ENCODE results near the gene IRF6.

The IRF6 gene

GRCh38 chr1:209838537-209838936, 32.6 kb upstream of the IRF6 start:
- Histone ChIP-seq H3K9ac (ENCODE audit: low read length) (no peak overlapping the region), H3K27me3 (ENCODE audit: control insufficient read depth in 1 of 2, insufficient read depth in 2 of 2, low read length in 2 of 2) (no peaks in the 10 kb centered on the region), H3K4me1 (ENCODE audit: insufficient read depth, low read length) (no peaks in the 10 kb centered on the region), H3K9me3 (ENCODE audit: low read length) (no peaks in the 10 kb centered on the region), H3K27ac (ENCODE audit: low read depth, low read length) (no peak overlapping the region), H3K36me3 (ENCODE audit: insufficient read depth, low read length) (peaks cover 86% of the 10 kb centered on the region), H3K4me3 (ENCODE audit: low read depth in 1 of 2, low read length in 2 of 2) (no peak overlapping the region)

DNA sequence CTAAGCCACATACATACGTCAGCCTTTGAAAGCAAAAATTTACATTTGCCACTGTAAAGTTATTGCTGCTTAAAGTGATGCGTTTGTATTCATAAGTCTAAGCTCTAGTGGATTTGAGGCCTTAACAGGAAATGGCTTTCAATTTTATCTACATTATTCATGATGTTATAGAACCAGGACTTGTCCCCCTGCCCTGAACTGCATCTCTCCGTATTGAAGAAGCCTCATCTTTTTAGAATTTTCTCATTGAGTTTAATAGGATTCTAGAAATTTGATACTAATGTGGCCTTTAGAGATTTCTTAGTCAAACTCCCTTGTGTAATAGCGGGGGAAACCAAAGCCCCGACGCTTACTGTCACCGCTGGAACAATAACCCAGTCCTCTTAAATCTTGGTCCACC, 31.7 kb upstream of the IRF6 start:
- H3K4me1 ChIP-seq (ENCODE audit: insufficient read depth, low read length) = no peaks in the 10 kb centered on the region
- no peaks in the 10 kb centered on the region for H3K9me3 ChIP-seq (ENCODE audit: low read length)
- H3K27me3 ChIP-seq (ENCODE audit: control insufficient read depth in 1 of 2, insufficient read depth in 2 of 2, low read length in 2 of 2) = no peaks in the 10 kb centered on the region
- no peak overlapping the region for H3K9ac ChIP-seq (ENCODE audit: low read length)
- no peak overlapping the region for H3K4me3 ChIP-seq (ENCODE audit: low read depth in 1 of 2, low read length in 2 of 2)
- H3K27ac ChIP-seq (ENCODE audit: low read depth, low read length) = no peak overlapping the region
- H3K36me3 ChIP-seq (ENCODE audit: insufficient read depth, low read length) = peaks cover 86% of the 10 kb centered on the region

GRCh38 chr1:209835782-209836298, 29.9 kb upstream of the IRF6 start:
- no peaks in the 10 kb centered on the region for H3K27me3 ChIP-seq (ENCODE audit: control insufficient read depth in 1 of 2, insufficient read depth in 2 of 2, low read length in 2 of 2)
- no peak overlapping the region for H3K9ac ChIP-seq (ENCODE audit: low read length)
- H3K4me1 ChIP-seq (ENCODE audit: insufficient read depth, low read length) = no peaks in the 10 kb centered on the region
- no peak overlapping the region for H3K4me3 ChIP-seq (ENCODE audit: low read depth in 1 of 2, low read length in 2 of 2)
- H3K27ac ChIP-seq (ENCODE audit: low read depth, low read length) = no peak overlapping the region
- H3K36me3 ChIP-seq (ENCODE audit: insufficient read depth, low read length) = peaks cover 80% of the 10 kb centered on the region
- H3K9me3 ChIP-seq (ENCODE audit: low read length) = no peaks in the 10 kb centered on the region

DNA sequence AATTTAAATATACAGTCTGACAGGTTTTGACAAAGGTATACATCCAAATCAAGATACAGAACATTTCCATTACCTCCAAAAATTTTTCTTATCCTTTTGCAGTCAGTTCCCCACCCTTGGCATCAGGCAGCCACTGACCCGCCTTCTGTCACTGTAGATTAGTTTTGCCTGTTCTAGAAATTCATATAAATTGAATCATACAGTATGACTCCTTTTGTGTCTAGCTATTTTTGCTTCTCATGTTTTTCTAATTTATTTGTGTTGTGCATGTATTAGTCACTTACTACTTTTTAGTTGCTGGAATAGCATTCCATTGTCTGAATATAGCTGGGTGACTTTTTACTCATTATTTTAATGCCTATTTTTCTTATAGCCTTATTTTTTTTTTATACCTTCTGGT, 25.7 kb upstream of the IRF6 start:
- no peak overlapping the region for H3K9ac ChIP-seq (ENCODE audit: low read length)
- H3K27ac ChIP-seq (ENCODE audit: low read depth, low read length) = no peak overlapping the region
- peaks cover 45% of the 10 kb centered on the region for H3K36me3 ChIP-seq (ENCODE audit: insufficient read depth, low read length)

GRCh38 chr1:209830722-209831121, 24.8 kb upstream of the IRF6 start:
- H3K4me1 ChIP-seq (ENCODE audit: insufficient read depth, low read length) = peaks cover 9% of the 10 kb centered on the region
- H3K27ac ChIP-seq (ENCODE audit: low read depth, low read length) = no peak overlapping the region
- H3K9ac ChIP-seq (ENCODE audit: low read length) = no peak overlapping the region
- no peaks in the 10 kb centered on the region for H3K9me3 ChIP-seq (ENCODE audit: low read length)
- peaks cover 41% of the 10 kb centered on the region for H3K36me3 ChIP-seq (ENCODE audit: insufficient read depth, low read length)
- no peak overlapping the region for H3K4me3 ChIP-seq (ENCODE audit: low read depth in 1 of 2, low read length in 2 of 2)
- no peaks in the 10 kb centered on the region for H3K27me3 ChIP-seq (ENCODE audit: control insufficient read depth in 1 of 2, insufficient read depth in 2 of 2, low read length in 2 of 2)

More for the DNA sequence above, 25.7 kb upstream of the IRF6 start:
- Histone ChIP-seq H3K9me3 (ENCODE audit: low read length) (no peaks in the 10 kb centered on the region), H3K4me3 (ENCODE audit: low read depth in 1 of 2, low read length in 2 of 2) (no peak overlapping the region), H3K27me3 (ENCODE audit: control insufficient read depth in 1 of 2, insufficient read depth in 2 of 2, low read length in 2 of 2) (no peaks in the 10 kb centered on the region), H3K4me1 (ENCODE audit: insufficient read depth, low read length) (peaks cover 9% of the 10 kb centered on the region)

DNA sequence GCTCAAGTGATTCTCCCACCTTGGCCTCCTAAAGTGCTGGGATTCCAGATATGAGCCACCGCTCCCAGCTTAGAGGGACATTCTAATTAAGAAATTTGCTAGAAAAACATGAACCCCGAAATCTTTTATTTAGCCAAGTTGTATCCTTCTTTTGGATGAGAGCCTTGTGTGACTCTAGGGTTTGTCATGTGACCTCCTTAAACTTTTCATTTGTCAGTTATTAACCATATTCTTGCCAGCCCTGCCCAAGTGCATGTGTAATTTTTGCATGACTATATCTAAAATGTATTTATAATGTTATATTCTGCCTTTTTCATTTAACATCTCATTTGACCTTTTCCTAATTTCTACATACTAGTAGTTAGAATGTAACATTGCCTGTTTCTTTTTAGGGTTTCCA, 23.8 kb upstream of the IRF6 start:
- no peak overlapping the region for H3K9ac ChIP-seq (ENCODE audit: low read length)
- no peaks in the 10 kb centered on the region for H3K27me3 ChIP-seq (ENCODE audit: control insufficient read depth in 1 of 2, insufficient read depth in 2 of 2, low read length in 2 of 2)
- no peaks in the 10 kb centered on the region for H3K9me3 ChIP-seq (ENCODE audit: low read length)
- no peak overlapping the region for H3K27ac ChIP-seq (ENCODE audit: low read depth, low read length)
- H3K36me3 ChIP-seq (ENCODE audit: insufficient read depth, low read length) = peaks cover 32% of the 10 kb centered on the region
- H3K4me3 ChIP-seq (ENCODE audit: low read depth in 1 of 2, low read length in 2 of 2) = no peak overlapping the region
- H3K4me1 ChIP-seq (ENCODE audit: insufficient read depth, low read length) = peaks cover 9% of the 10 kb centered on the region

GRCh38 chr1:209827384-209828262, 21.7 kb upstream of the IRF6 start, which contains the start of gene UTP25:
Gene UTP25, plus strand, starts transcription at chr1:209827972. Its CDS starts 92 bp downstream, at chr1:209828064.
- Histone ChIP-seq H3K4me3 (ENCODE audit: low read depth in 1 of 2, low read length in 2 of 2) (peak within 1 kb of the TSS; percentile 79 to 89), H3K9me3 (ENCODE audit: low read length) (no peaks in the 10 kb centered on the region), H3K36me3 (ENCODE audit: insufficient read depth, low read length) (peaks cover 11% of the 10 kb centered on the region), H3K4me1 (ENCODE audit: insufficient read depth, low read length) (peaks cover 9% of the 10 kb centered on the region), H3K27ac (ENCODE audit: low read depth, low read length) (peak within 1 kb of the TSS; percentile 89), H3K9ac (ENCODE audit: low read length) (no peak within 1 kb of the TSS), H3K27me3 (ENCODE audit: control insufficient read depth in 1 of 2, insufficient read depth in 2 of 2, low read length in 2 of 2) (no peaks in the 10 kb centered on the region)

DNA sequence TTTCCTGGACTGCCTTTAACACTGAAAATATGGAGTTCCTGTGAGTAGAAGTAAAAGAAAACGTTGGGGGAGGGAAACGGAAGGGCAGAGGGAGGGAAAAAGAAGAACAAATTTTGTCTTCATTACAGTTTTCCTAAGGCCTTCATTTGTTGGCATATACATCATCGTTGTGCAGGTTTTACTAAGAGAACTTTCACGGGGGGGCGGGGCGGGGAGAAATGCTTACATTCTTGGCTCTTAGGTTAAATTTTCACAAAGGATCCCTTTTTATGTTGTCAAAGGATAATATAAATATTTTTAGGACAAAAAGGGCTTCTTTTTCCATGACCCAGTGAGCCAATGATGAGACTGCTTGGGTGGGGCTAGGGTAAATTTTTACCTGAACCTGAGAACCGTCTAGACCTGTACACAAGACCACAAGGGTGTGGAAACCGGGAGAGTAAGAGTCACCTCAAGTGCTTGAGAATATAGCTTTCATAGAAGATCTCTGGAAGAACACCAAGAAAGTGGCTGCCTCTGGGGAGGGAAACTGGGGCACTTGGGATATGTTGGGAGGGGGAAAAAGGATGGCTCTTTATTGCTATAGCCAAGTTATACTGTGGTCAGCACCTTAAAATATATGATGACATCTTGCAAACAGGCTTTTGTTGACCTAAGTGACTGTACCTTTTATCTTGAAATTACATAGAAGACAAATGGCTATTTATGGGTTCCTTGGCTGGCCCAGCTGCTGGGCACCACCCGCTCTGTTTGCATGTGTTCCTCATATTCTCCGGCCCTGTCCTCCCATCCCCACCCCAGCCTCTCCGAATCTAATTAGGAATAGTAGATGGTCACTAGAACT, 19.9 kb upstream of the IRF6 start:
- no peak overlapping the region for H3K9ac ChIP-seq (ENCODE audit: low read length)
- peaks cover 2% of the 10 kb centered on the region for H3K36me3 ChIP-seq (ENCODE audit: insufficient read depth, low read length)
- H3K27me3 ChIP-seq (ENCODE audit: control insufficient read depth in 1 of 2, insufficient read depth in 2 of 2, low read length in 2 of 2) = no peaks in the 10 kb centered on the region
- H3K4me1 ChIP-seq (ENCODE audit: insufficient read depth, low read length) = peaks cover 9% of the 10 kb centered on the region
- no peak overlapping the region for H3K27ac ChIP-seq (ENCODE audit: low read depth, low read length)
- H3K4me3 ChIP-seq (ENCODE audit: low read depth in 1 of 2, low read length in 2 of 2) = no peak overlapping the region
- H3K9me3 ChIP-seq (ENCODE audit: low read length) = no peaks in the 10 kb centered on the region

DNA sequence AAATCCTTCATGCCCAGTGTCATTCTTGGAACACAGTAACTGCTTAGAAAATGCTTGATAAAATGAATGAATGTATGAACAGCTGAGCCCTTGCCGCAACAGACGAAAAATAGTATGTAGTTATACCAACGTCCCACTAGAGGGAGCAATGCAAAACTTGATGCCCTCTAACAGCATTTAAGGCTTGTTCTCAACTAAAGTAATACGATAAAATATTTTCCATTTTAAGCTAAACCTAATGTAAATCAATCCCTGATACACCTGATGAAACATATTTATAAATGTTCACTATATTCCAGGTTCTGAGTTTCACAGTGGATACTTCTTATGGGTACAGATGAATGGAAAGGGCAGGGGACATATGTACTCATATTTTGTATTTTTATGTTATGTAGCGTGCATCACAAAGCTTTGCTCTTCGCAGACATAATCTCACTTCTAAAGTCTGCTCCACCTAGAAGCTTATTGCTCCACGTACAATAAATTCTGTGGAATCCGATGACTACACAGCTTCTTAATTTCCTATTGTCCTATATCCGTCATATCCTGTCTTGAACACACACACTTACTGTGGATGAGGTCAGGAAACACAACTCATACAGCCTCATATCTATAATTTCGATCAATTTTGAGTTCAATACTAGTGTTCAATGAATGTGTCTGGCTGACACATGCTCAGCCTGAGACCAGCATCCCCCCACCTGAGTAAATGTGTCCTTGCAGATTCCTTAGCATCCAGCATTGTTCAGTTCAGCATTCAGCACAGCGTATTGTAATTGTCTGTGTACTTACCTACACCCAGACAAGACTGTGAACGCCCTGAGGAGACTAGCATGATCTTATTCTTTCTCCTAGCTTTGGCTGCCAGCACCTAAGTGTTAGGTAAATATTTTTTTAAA, 17.4 kb upstream of the IRF6 start:
- Histone ChIP-seq H3K9me3 (ENCODE audit: low read length) (no peaks in the 10 kb centered on the region), H3K4me3 (ENCODE audit: low read depth in 1 of 2, low read length in 2 of 2) (no peak overlapping the region), H3K9ac (ENCODE audit: low read length) (no peak overlapping the region), H3K27ac (ENCODE audit: low read depth, low read length) (no peak overlapping the region), H3K36me3 (ENCODE audit: insufficient read depth, low read length) (no peaks in the 10 kb centered on the region), H3K27me3 (ENCODE audit: control insufficient read depth in 1 of 2, insufficient read depth in 2 of 2, low read length in 2 of 2) (no peaks in the 10 kb centered on the region), H3K4me1 (ENCODE audit: insufficient read depth, low read length) (no peaks in the 10 kb centered on the region)

DNA sequence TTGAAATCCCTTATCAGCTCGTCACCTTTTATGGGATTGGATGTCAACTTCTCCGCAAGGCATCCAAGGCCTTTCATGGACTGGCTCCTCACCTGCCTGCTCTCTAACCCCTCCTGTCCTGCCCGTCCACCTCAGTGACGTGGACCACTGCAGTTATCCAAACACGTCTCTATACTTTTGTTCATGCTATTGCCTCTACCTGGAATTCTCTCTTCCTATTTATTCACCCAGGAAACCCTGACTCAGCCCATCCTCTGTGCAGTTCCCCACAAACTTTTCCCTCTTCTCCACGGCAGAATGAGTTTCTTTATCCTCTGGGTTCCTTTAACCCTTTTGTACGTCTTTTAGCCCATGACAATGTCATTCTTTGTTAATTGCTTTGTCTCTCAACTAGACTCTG, 16.8 kb upstream of the IRF6 start:
- Histone ChIP-seq H3K36me3 (ENCODE audit: insufficient read depth, low read length) (no peaks in the 10 kb centered on the region), H3K9me3 (ENCODE audit: low read length) (no peaks in the 10 kb centered on the region), H3K27me3 (ENCODE audit: control insufficient read depth in 1 of 2, insufficient read depth in 2 of 2, low read length in 2 of 2) (no peaks in the 10 kb centered on the region), H3K4me3 (ENCODE audit: low read depth in 1 of 2, low read length in 2 of 2) (no peak overlapping the region), H3K27ac (ENCODE audit: low read depth, low read length) (no peak overlapping the region), H3K9ac (ENCODE audit: low read length) (no peak overlapping the region), H3K4me1 (ENCODE audit: insufficient read depth, low read length) (no peaks in the 10 kb centered on the region)

Data from muscle layer of colon (tissue), 2 donors.